MG63 (cell line): ENCODE data around the gene IGDCC3. TPM values are rescaled to one million over a fixed set of nuclear protein-coding genes. Genes with fewer than 3 reads are reported as not detected.

Experiments
- total RNA-seq: library from RNA; depleted of rRNA; stranded (reverse); fragments of >200 nt; shearing (Covaris generic); gene quantifications from 2 replicates; pipeline ENCODE4 v1.2.3, GENCODE V29; 2014; ENCODE audit warnings: low replicate concordance; rRNA removed

IGDCC3 gene
- total RNA-seq, 1 experiment from 2014 or later, result not detected

Other genes starting within 250 kb of the IGDCC3 start
- 32.6 and 43.7 TPM in 2 replicates for gene PDCD7, start 244.2 kb downstream of the IGDCC3 start, total RNA-seq
- 46.4 and 60.5 TPM in 2 replicates for gene CLPX, start 192.7 kb downstream of the IGDCC3 start, total RNA-seq
- gene CILP, start 166.5 kb downstream of the IGDCC3 start, total RNA-seq, result not detected in 2 replicates
- gene PARP16, start 91.1 kb downstream of the IGDCC3 start, total RNA-seq, result 6.3 and 10.2 TPM in 2 replicates
- gene RNU5A-1, start 82.0 kb downstream of the IGDCC3 start, total RNA-seq, result not detected in 2 replicates
- not detected in 2 replicates for gene RNU5B-1, start 73.3 kb downstream of the IGDCC3 start, total RNA-seq
- gene IGDCC4, start 44.9 kb upstream of the IGDCC3 start, total RNA-seq, result 1.1 and 3.0 TPM in 2 replicates
- 8.0 and 24.2 TPM in 2 replicates for gene DPP8, start 139.7 kb upstream of the IGDCC3 start, total RNA-seq
- gene HACD3, start 152.5 kb upstream of the IGDCC3 start, total RNA-seq, result 111 and 147 TPM in 2 replicates
- 26.3 and 34.6 TPM in 2 replicates for gene INTS14, start 233.1 kb upstream of the IGDCC3 start, total RNA-seq
- gene SLC24A1, start 243.9 kb upstream of the IGDCC3 start, total RNA-seq, result 3.3 and 10.1 TPM in 2 replicates